Measurements from ENCODE around the gene PRMT7. TPM values are rescaled to one million over a fixed set of nuclear protein-coding genes. Genes with fewer than 3 reads are reported as not detected.

PRMT7 gene, protein sequence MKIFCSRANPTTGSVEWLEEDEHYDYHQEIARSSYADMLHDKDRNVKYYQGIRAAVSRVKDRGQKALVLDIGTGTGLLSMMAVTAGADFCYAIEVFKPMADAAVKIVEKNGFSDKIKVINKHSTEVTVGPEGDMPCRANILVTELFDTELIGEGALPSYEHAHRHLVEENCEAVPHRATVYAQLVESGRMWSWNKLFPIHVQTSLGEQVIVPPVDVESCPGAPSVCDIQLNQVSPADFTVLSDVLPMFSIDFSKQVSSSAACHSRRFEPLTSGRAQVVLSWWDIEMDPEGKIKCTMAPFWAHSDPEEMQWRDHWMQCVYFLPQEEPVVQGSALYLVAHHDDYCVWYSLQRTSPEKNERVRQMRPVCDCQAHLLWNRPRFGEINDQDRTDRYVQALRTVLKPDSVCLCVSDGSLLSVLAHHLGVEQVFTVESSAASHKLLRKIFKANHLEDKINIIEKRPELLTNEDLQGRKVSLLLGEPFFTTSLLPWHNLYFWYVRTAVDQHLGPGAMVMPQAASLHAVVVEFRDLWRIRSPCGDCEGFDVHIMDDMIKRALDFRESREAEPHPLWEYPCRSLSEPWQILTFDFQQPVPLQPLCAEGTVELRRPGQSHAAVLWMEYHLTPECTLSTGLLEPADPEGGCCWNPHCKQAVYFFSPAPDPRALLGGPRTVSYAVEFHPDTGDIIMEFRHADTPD
- polyA plus RNA-seq (2013) = 32.7 and 33.3 TPM in 2 replicates

DNA sequence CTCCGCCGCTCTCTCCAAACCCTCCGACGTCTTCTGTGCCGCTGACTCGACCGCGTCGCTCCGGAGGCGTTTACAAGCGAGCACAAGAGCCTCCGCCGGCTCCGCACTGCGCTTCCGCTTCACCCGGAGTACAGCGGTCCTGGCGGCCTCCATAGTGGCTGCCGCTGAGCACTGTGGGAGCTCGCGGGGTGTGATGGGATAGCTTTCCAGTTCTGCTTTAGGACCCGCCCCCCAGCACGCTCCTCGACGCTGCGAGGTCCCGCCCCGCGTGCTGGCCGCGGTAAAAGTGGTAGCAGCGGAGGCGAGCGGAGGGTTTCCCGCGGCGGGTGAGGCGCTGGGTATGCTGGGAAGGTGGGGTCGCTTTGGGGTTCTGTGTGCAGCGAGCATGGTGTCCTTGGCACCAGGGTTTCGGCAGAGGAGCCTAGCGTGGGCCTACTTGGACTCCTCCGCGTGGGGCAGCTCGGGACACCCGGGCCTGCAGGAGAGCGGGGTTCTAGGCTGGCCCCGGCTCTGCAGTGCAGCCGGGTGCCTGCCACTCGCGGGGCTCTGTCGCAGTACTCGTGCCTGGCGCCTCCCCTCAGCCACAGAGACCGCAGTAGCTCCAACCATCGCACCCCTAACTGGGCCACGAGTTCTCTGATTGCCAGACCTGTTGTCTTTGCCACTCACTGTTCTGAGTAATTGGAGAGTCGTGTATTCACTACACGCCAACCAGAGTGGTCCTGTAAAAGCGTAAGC is at the start of gene PRMT7, which contains the start of gene SLC7A6OS:
PRMT7 (plus strand) TSS at position 246 of the 738 bp plus-strand sequence. CDS start 4,961 bp downstream, outside the sequence.
SLC7A6OS (minus strand) TSS at position 173 of the 738 bp plus-strand sequence; CDS start at position 153, 20 bp downstream.
- no peak within 1 kb of the TSS for H2BK12ac ChIP-seq (ENCODE audit: low read length)
- peak within 1 kb of the TSS; percentile 61 for H4K8ac ChIP-seq (ENCODE audit: low read depth, low read length)
- H3K27ac ChIP-seq (ENCODE audit: low read depth, low read length) = peak within 1 kb of the TSS; percentile 44
- H2AFZ ChIP-seq (ENCODE audit: insufficient read depth, low read length, poor library complexity) = peak within 1 kb of the TSS; percentile 58
- peak within 1 kb of the TSS; percentile 28 for H2AK5ac ChIP-seq (ENCODE audit: low read length)
- no peak within 1 kb of the TSS for H3K23ac ChIP-seq (ENCODE audit: low read length)
- peaks cover 6% of the 10 kb centered on the region for H3K79me1 ChIP-seq (ENCODE audit: low read length)
- no peaks in the 10 kb centered on the region for H3K9me3 ChIP-seq (ENCODE audit: insufficient read depth, low read depth, low read length)
- peak within 1 kb of the TSS; percentile 85 for H3K9ac ChIP-seq (ENCODE audit: low read length)
- H3K14ac ChIP-seq (ENCODE audit: low read length) = peak within 1 kb of the TSS; percentile 75
- H4K91ac ChIP-seq (ENCODE audit: low read depth, low read length) = peak within 1 kb of the TSS; percentile 44
- no peaks in the 10 kb centered on the region for H3K27me3 ChIP-seq (ENCODE audit: insufficient read depth, low read length)
- peaks cover 0 to 7% of the 10 kb centered on the region in 2 experiments for H3K4me1 ChIP-seq (ENCODE audit: control insufficient read depth in 1 of 2, insufficient read depth in 2 of 2, low read length in 2 of 2)
- peak within 1 kb of the TSS; percentile 67 for H2BK120ac ChIP-seq (ENCODE audit: insufficient read depth, low read length, poor library complexity)
- WGBS (ENCODE audit: extremely low coverage, insufficient coverage, insufficient read length) = no CpG with 5 or more reads among the region's 62 CpGs
- H3K4me3 ChIP-seq (ENCODE audit: low read depth, low read length) = peak within 1 kb of the TSS; percentile 96
- H3K4me2 ChIP-seq (ENCODE audit: low read length) = peak within 1 kb of the TSS; percentile 67
- H2BK5ac ChIP-seq (ENCODE audit: low read depth, low read length, poor library complexity) = no peak within 1 kb of the TSS
- H3K79me2 ChIP-seq (ENCODE audit: control insufficient read depth, insufficient read depth, low read length, poor library complexity) = peaks cover 10% of the 10 kb centered on the region
- H3K18ac ChIP-seq (ENCODE audit: low read length) = peak within 1 kb of the TSS; percentile 61
- peak; percentile 87 to 88 for DNase-seq
- peak within 1 kb of the TSS; percentile 39 for H4K12ac ChIP-seq (ENCODE audit: low read depth, low read length)
- H3K36me3 ChIP-seq (ENCODE audit: control insufficient read depth in 1 of 2, insufficient read depth in 2 of 2, low read length in 2 of 2) = peaks cover 17 to 18% of the 10 kb centered on the region in 2 experiments
- H3K4ac ChIP-seq (ENCODE audit: low read depth, low read length) = peak within 1 kb of the TSS; percentile 13

DNA sequence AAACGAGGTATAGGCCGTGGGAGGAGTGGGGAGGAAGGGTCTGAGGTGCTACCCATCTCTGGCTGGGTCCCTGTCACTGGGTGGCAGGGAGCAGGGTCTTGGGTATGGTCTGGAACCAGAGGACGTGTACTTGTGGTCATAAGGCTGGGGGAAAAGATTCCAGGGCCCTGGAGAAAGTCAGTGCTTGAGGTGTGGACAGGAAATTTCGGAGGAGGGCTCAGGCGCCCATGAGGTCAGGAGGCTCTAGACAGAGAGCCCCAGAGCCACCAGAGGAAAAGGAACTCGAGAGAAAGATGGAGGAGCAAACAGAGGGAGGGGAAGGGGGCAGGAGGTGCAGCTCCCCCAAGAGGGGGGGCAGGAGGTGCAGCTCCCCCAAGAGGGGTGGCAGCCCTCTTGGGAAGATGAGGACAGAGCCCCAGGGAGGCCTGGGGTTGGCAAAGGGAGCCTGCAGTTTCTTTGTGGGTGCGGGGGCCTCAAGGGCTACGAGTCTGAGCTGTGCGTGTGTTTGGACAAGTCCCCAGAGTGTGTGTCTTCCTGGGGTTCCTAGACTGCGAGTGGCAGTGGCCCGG is 47.2 kb upstream of the PRMT7 start:
- peak overlapping the region; percentile 71 for H2BK12ac ChIP-seq (ENCODE audit: low read length)
- peak overlapping the region; percentile 93 for H3K4me2 ChIP-seq (ENCODE audit: low read length)
- peaks cover 19% of the 10 kb centered on the region for H3K79me1 ChIP-seq (ENCODE audit: low read length)
- peak overlapping the region; percentile 99 for H3K27ac ChIP-seq (ENCODE audit: low read depth, low read length)
- H3K4ac ChIP-seq (ENCODE audit: low read depth, low read length) = peak overlapping the region; percentile 97
- H3K27me3 ChIP-seq (ENCODE audit: insufficient read depth, low read length) = no peaks in the 10 kb centered on the region
- WGBS (ENCODE audit: extremely low coverage, insufficient coverage, insufficient read length) = no CpG with 5 or more reads among the region's 11 CpGs
- H3K4me3 ChIP-seq (ENCODE audit: low read depth, low read length) = peak overlapping the region; percentile 91
- peak overlapping the region; percentile 82 for H3K9ac ChIP-seq (ENCODE audit: low read length)
- H2BK5ac ChIP-seq (ENCODE audit: low read depth, low read length, poor library complexity) = peak overlapping the region; percentile 98
- H4K8ac ChIP-seq (ENCODE audit: low read depth, low read length) = peak overlapping the region; percentile 96
- peaks cover 14 to 15% of the 10 kb centered on the region in 2 experiments for H3K36me3 ChIP-seq (ENCODE audit: control insufficient read depth in 1 of 2, insufficient read depth in 2 of 2, low read length in 2 of 2)
- H3K4me1 ChIP-seq (ENCODE audit: control insufficient read depth in 1 of 2, insufficient read depth in 2 of 2, low read length in 2 of 2) = peaks cover 4 to 15% of the 10 kb centered on the region in 2 experiments
- H2BK120ac ChIP-seq (ENCODE audit: insufficient read depth, low read length, poor library complexity) = peak overlapping the region; percentile 98
- peak overlapping the region; percentile 94 for H3K14ac ChIP-seq (ENCODE audit: low read length)
- peak overlapping the region; percentile 100 for H3K18ac ChIP-seq (ENCODE audit: low read length)
- no peak overlapping the region for H3K23ac ChIP-seq (ENCODE audit: low read length)
- H4K12ac ChIP-seq (ENCODE audit: low read depth, low read length) = peak overlapping the region; percentile 99
- no peak for DNase-seq
- H2AFZ ChIP-seq (ENCODE audit: insufficient read depth, low read length, poor library complexity) = peak overlapping the region; percentile 98
- peak overlapping the region; percentile 92 for H2AK5ac ChIP-seq (ENCODE audit: low read length)
- H3K9me3 ChIP-seq (ENCODE audit: insufficient read depth, low read depth, low read length) = no peaks in the 10 kb centered on the region
- H4K91ac ChIP-seq (ENCODE audit: low read depth, low read length) = peak overlapping the region; percentile 96
- H3K79me2 ChIP-seq (ENCODE audit: control insufficient read depth, insufficient read depth, low read length, poor library complexity) = peaks cover 15% of the 10 kb centered on the region

DNA sequence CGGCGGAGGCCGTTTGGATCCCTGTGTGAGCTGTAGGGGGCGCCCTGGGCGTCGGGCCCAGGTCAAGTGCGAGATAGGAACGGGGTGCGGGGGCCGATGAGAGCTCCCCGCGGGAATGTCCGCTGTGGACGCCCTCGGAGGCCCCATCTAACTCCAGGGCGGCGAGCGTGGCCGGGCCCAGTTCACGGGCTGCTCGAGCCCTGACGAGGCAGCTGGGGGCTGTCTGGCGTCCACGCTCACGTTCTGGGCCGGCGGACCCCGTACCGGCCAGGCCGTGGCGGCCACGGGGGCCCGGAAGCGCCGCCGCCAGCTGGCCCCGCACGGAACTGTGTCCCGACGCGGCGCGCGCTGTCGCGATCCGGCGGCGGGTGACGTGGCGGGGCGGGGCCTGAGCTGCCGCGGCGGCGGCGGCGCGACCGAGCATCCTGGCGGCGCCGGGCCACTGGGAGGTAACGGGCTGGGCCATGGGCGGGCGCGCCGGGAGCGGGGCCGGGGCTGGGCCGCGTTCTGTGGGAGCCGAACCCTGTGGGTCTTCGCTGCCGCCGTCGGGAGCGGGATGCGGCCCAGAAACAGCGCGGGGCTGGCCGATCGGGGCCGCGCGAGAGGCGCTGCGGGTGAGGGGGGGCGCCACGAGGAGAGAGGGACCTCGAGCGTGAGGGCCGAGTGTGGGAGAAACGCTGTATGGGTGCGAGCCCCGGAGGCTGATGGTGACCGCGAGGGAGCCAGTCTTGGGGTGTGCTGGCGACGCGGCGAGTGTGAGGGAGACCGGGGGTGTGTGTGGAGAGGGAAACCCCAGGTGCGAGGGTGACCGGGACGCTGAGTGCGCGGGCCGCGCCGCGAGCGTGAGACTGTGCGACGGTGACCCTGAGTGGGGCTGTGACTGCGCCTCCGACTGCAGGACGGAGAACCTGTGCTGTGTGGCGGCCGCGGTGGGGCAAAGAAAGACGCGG is 46.4 kb upstream of the PRMT7 start, which contains the start of gene SLC7A6:
SLC7A6 (plus strand) TSS at position 399 of the 950 bp plus-strand sequence. CDS start 10,201 bp downstream, outside the sequence.
- peak within 1 kb of the TSS; percentile 94 for H3K14ac ChIP-seq (ENCODE audit: low read length)

More for the DNA sequence above, 46.4 kb upstream of the PRMT7 start, which contains the start of gene SLC7A6:
- Histone ChIP-seq H3K23ac (ENCODE audit: low read length) (peak within 1 kb of the TSS; percentile 83), H2BK5ac (ENCODE audit: low read depth, low read length, poor library complexity) (peak within 1 kb of the TSS; percentile 98), H3K79me2 (ENCODE audit: control insufficient read depth, insufficient read depth, low read length, poor library complexity) (peaks cover 15% of the 10 kb centered on the region), H2BK120ac (ENCODE audit: insufficient read depth, low read length, poor library complexity) (peak within 1 kb of the TSS; percentile 100), H3K27me3 (ENCODE audit: insufficient read depth, low read length) (no peaks in the 10 kb centered on the region), H3K9ac (ENCODE audit: low read length) (peak within 1 kb of the TSS; percentile 96), H2AFZ (ENCODE audit: insufficient read depth, low read length, poor library complexity) (peak within 1 kb of the TSS; percentile 98), H3K9me3 (ENCODE audit: insufficient read depth, low read depth, low read length) (no peaks in the 10 kb centered on the region), H3K36me3 (ENCODE audit: control insufficient read depth in 1 of 2, insufficient read depth in 2 of 2, low read length in 2 of 2) (peaks cover 10 to 11% of the 10 kb centered on the region in 2 experiments), H3K4me2 (ENCODE audit: low read length) (peak within 1 kb of the TSS; percentile 93), H4K8ac (ENCODE audit: low read depth, low read length) (peak within 1 kb of the TSS; percentile 96), H3K4me1 (ENCODE audit: control insufficient read depth in 1 of 2, insufficient read depth in 2 of 2, low read length in 2 of 2) (peaks cover 4 to 15% of the 10 kb centered on the region in 2 experiments), H4K91ac (ENCODE audit: low read depth, low read length) (peak within 1 kb of the TSS; percentile 96), H2AK5ac (ENCODE audit: low read length) (peak within 1 kb of the TSS; percentile 92), H3K79me1 (ENCODE audit: low read length) (peaks cover 19% of the 10 kb centered on the region), H3K27ac (ENCODE audit: low read depth, low read length) (peak within 1 kb of the TSS; percentile 99), H3K4ac (ENCODE audit: low read depth, low read length) (peak within 1 kb of the TSS; percentile 97), H4K12ac (ENCODE audit: low read depth, low read length) (peak within 1 kb of the TSS; percentile 99), H2BK12ac (ENCODE audit: low read length) (peak within 1 kb of the TSS; percentile 83), H3K4me3 (ENCODE audit: low read depth, low read length) (peak within 1 kb of the TSS; percentile 91), H3K18ac (ENCODE audit: low read length) (peak within 1 kb of the TSS; percentile 100)
- DNase-seq = peak; percentile 64 to 81
- WGBS (ENCODE audit: extremely low coverage, insufficient coverage, insufficient read length) = no CpG with 5 or more reads among the region's 123 CpGs
